Measurements from ENCODE around the gene FAM110C.

The FAM110C gene

GRCh38 chr2:47346-47725, 1.0 kb upstream of the FAM110C start:
- TF ChIP-seq POLR2AphosphoS5 (IDR thresholded peaks at IDR 0.05; ENCODE audit: borderline replicate concordance, low read depth, low read length) (no peak), EZH2 (IDR thresholded peaks at IDR 0.05) (no peak), FOXP2 (optimal IDR thresholded peaks at IDR 0.05; ENCODE audit: control extremely low read depth, extremely low read length, insufficient read depth) (no peak)
- Histone ChIP-seq H3K9ac (ENCODE audit: insufficient read length) (no peak overlapping the region), H3K9me3 (ENCODE audit: low read depth, low read length) (no peaks in the 10 kb centered on the region), H3K27ac (no peak overlapping the region), H3K4me3 (no peak overlapping the region), H3K36me3 (ENCODE audit: insufficient read depth, low read length) (no peaks in the 10 kb centered on the region)
- no peak for DNase-seq (ENCODE audit: low read depth, low spot score)

GRCh38 chr2:46131-46470, 204 bp downstream of the FAM110C start:
- H3K36me3 ChIP-seq (ENCODE audit: insufficient read depth, low read length): no peaks in the 10 kb centered on the region
- TF ChIP-seq EZH2 (IDR thresholded peaks at IDR 0.05): no peak
- no peak for TF ChIP-seq POLR2AphosphoS5 (IDR thresholded peaks at IDR 0.05; ENCODE audit: borderline replicate concordance, low read depth, low read length)
- TF ChIP-seq FOXP2 (optimal IDR thresholded peaks at IDR 0.05; ENCODE audit: control extremely low read depth, extremely low read length, insufficient read depth): no peak
- no peaks in the 10 kb centered on the region for H3K9me3 ChIP-seq (ENCODE audit: low read depth, low read length)
- DNase-seq (ENCODE audit: low read depth, low spot score): no peak
- no peak overlapping the region for H3K4me3 ChIP-seq
- no peak overlapping the region for H3K9ac ChIP-seq (ENCODE audit: insufficient read length)
- H3K27ac ChIP-seq: no peak overlapping the region

- Histone ChIP-seq H3K4me3 (no peak overlapping the region), H3K9ac (ENCODE audit: insufficient read length) (no peak overlapping the region), H3K27ac (no peak overlapping the region), H3K9me3 (ENCODE audit: low read depth, low read length) (no peaks in the 10 kb centered on the region), H3K36me3 (ENCODE audit: insufficient read depth, low read length) (no peaks in the 10 kb centered on the region)
- no peak for DNase-seq (ENCODE audit: low read depth, low spot score)
- peak; percentile 82 for TF ChIP-seq EZH2 (IDR thresholded peaks at IDR 0.05)
- TF ChIP-seq POLR2AphosphoS5 (IDR thresholded peaks at IDR 0.05; ENCODE audit: borderline replicate concordance, low read depth, low read length): no peak
- TF ChIP-seq FOXP2 (optimal IDR thresholded peaks at IDR 0.05; ENCODE audit: control extremely low read depth, extremely low read length, insufficient read depth): no peak
Observed at GRCh38 chr2:45342-46130, 769 bp downstream of the FAM110C start.

- TF ChIP-seq POLR2AphosphoS5 (IDR thresholded peaks at IDR 0.05; ENCODE audit: borderline replicate concordance, low read depth, low read length): no peak
- no peak for TF ChIP-seq EZH2 (IDR thresholded peaks at IDR 0.05)
- no peak for TF ChIP-seq FOXP2 (optimal IDR thresholded peaks at IDR 0.05; ENCODE audit: control extremely low read depth, extremely low read length, insufficient read depth)
- DNase-seq (ENCODE audit: low read depth, low spot score): no peak
- no peak overlapping the region for H3K27ac ChIP-seq
- no peak overlapping the region for H3K4me3 ChIP-seq
- no peaks in the 10 kb centered on the region for H3K36me3 ChIP-seq (ENCODE audit: insufficient read depth, low read length)
- H3K9me3 ChIP-seq (ENCODE audit: low read depth, low read length): no peaks in the 10 kb centered on the region
- H3K9ac ChIP-seq (ENCODE audit: insufficient read length): no peak overlapping the region
Observed at GRCh38 chr2:44748-45341, 1.5 kb downstream of the FAM110C start.

GRCh38 chr2:42788-43187, 3.5 kb downstream of the FAM110C start:
- H3K36me3 ChIP-seq (ENCODE audit: insufficient read depth, low read length): no peaks in the 10 kb centered on the region
- H3K4me3 ChIP-seq: no peak overlapping the region
- no peak for DNase-seq (ENCODE audit: low read depth, low spot score)
- H3K9me3 ChIP-seq (ENCODE audit: low read depth, low read length): no peaks in the 10 kb centered on the region
- TF ChIP-seq FOXP2 (optimal IDR thresholded peaks at IDR 0.05; ENCODE audit: control extremely low read depth, extremely low read length, insufficient read depth): no peak
- no peak for TF ChIP-seq POLR2AphosphoS5 (IDR thresholded peaks at IDR 0.05; ENCODE audit: borderline replicate concordance, low read depth, low read length)
- TF ChIP-seq EZH2 (IDR thresholded peaks at IDR 0.05): no peak
- no peak overlapping the region for H3K9ac ChIP-seq (ENCODE audit: insufficient read length)
- H3K27ac ChIP-seq: no peak overlapping the region

GRCh38 chr2:40465-40864, 5.8 kb downstream of the FAM110C start:
- DNase-seq (ENCODE audit: low read depth, low spot score): no peak
- Histone ChIP-seq H3K36me3 (ENCODE audit: insufficient read depth, low read length) (no peaks in the 10 kb centered on the region), H3K9ac (ENCODE audit: insufficient read length) (no peak overlapping the region), H3K27ac (no peak overlapping the region), H3K4me3 (no peak overlapping the region), H3K9me3 (ENCODE audit: low read depth, low read length) (no peaks in the 10 kb centered on the region)
- TF ChIP-seq POLR2AphosphoS5 (IDR thresholded peaks at IDR 0.05; ENCODE audit: borderline replicate concordance, low read depth, low read length) (no peak), EZH2 (IDR thresholded peaks at IDR 0.05) (no peak), FOXP2 (optimal IDR thresholded peaks at IDR 0.05; ENCODE audit: control extremely low read depth, extremely low read length, insufficient read depth) (no peak)

- no peak overlapping the region for H3K4me3 ChIP-seq
- no peaks in the 10 kb centered on the region for H3K36me3 ChIP-seq (ENCODE audit: insufficient read depth, low read length)
- no peak overlapping the region for H3K9ac ChIP-seq (ENCODE audit: insufficient read length)
- TF ChIP-seq POLR2AphosphoS5 (IDR thresholded peaks at IDR 0.05; ENCODE audit: borderline replicate concordance, low read depth, low read length): no peak
- TF ChIP-seq EZH2 (IDR thresholded peaks at IDR 0.05): no peak
- TF ChIP-seq FOXP2 (optimal IDR thresholded peaks at IDR 0.05; ENCODE audit: control extremely low read depth, extremely low read length, insufficient read depth): no peak
- H3K9me3 ChIP-seq (ENCODE audit: low read depth, low read length): no peaks in the 10 kb centered on the region
- no peak overlapping the region for H3K27ac ChIP-seq
- no peak for DNase-seq (ENCODE audit: low read depth, low spot score)
Observed at GRCh38 chr2:38155-38554, 8.2 kb downstream of the FAM110C start.

GRCh38 chr2:36318-36717, 10.0 kb downstream of the FAM110C start:
- TF ChIP-seq FOXP2 (optimal IDR thresholded peaks at IDR 0.05; ENCODE audit: control extremely low read depth, extremely low read length, insufficient read depth) (no peak), POLR2AphosphoS5 (IDR thresholded peaks at IDR 0.05; ENCODE audit: borderline replicate concordance, low read depth, low read length) (no peak), EZH2 (IDR thresholded peaks at IDR 0.05) (no peak)
- H3K4me3 ChIP-seq: no peak overlapping the region
- no peak overlapping the region for H3K9ac ChIP-seq (ENCODE audit: insufficient read length)
- H3K27ac ChIP-seq: no peak overlapping the region
- DNase-seq (ENCODE audit: low read depth, low spot score): no peak
- no peaks in the 10 kb centered on the region for H3K9me3 ChIP-seq (ENCODE audit: low read depth, low read length)
- H3K36me3 ChIP-seq (ENCODE audit: insufficient read depth, low read length): no peaks in the 10 kb centered on the region

Measured in SK-N-MC (cell line).